Measurements from ENCODE around the gene SAMD7.

SAMD7 gene

DNA sequence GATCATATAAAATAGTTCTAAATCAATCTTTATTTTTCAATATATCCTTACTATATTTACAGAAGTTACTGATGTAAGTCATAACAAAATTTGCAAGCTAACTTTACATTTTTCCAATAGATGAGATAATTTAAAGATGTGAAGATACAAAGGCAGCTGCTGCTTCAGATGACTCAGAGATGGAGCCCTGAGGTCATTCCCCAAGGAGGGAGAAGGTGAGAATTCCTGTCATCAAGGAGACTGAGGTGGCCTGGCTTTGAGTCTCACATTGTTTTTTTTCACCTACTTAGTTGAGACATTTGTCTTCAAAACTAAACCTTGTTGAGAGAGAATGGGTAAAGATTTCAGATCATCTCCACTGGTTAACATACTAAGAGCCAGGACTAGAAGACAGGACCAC lies 3.9 kb upstream of the SAMD7 start:
- in situ Hi-C loops (cut with MboI; ENCODE audit: low sequenced_read_pairs) = no loop called here

DNA sequence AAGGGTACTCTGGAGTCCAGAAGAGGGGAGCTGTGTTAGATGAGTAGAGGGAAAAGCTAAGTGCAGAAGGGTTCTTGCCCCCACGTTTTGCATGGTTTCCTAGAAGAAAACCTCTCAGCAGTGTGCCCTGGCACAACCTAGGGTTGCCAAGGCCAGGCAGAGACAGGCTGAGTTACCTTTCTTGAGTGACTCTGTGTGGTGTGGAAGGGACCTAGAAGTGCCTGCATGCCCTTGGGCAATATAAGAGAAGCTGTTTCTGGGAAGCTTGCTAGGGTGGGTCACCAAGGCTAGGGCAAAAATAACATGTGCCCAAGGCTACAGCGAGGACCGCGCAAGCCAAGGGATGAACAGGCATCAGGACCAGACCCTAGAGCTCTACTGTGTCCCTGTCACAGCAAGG lies 3.4 kb upstream of the SAMD7 start:
- in situ Hi-C loops (cut with MboI; ENCODE audit: low sequenced_read_pairs) = no loop called here

DNA sequence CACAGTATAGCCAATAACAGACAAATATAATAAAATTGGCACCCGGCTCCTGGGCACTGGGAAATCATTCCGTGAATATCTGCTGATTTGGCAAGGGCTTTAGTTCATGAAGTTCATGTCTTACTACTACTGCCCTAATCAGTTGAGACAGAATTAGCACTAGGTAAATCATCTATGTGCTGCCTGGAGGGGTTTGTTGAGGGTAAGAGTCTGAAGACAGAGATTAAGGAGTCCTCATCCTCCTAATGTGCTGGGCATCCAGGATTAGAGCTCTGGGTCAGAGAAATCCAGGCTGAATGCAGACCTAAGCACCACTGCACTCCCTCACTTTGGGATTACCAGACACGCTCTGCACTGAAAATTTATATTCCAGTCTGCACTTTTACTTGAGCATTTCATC lies 2.0 kb downstream of the SAMD7 start:
- in situ Hi-C loops (cut with MboI; ENCODE audit: low sequenced_read_pairs) = no loop called here

DNA sequence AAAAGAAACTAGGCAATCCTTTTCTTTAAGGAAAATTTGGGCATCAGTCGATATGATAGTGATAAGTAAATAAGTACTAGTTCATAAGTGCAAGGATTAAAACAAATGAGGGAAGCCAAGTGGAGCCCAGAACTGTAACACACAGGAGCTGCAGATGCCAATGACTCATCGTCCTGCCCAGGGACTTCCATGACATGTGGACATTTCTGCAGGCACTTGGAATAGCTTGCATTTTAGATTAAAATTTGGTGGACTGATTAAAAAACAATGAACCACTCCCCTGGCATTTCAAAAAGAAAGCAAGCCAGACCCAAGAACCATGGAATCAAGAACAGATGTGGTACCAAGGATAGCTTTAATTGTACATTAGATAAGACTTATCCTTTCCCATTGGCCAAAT lies 2.9 kb downstream of the SAMD7 start:
- in situ Hi-C loops (cut with MboI; ENCODE audit: low sequenced_read_pairs) = no loop called here

DNA sequence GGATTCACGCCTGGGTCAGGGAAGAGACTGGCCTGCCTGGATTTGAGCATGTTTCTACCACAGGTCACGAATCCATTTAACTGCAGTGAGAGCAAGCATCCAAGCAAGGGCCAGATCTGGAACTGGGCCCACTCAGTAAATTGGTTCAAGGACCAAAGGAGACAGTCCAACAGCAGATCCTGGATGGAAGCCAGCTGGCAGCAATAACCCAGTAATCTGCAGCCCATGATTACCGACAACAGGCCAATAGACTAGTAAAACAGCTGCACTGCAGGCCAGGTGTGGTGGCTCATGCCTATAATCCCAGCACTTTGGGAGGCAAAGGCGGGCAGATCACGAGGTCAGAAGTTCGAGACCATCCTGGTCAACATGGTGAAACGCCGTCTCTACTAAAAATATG lies 11.8 kb downstream of the SAMD7 start:
- in situ Hi-C loops (cut with MboI; ENCODE audit: low sequenced_read_pairs) = no loop called here

DNA sequence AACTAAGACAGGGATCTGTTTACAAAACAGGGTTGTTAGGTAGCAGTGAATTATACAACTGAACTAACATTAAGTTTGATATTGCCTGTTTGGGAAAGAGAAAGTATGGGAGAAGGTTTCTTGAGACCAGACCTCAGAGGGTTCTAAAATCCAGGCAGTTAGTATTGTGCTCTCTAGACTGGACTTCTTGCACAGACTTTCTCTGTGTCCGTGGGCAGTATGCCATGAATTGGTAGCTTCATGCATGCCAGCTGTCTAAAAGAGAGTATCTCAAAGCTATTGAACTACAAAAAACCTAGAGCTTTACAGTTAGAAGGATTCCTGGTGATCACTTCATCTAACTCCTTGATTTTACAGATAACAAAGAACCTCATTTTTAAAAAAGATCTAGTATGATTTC lies 12.5 kb downstream of the SAMD7 start:
- in situ Hi-C loops (cut with MboI; ENCODE audit: low sequenced_read_pairs) = no loop called here

GRCh38 chr3:169929830-169930519 lies 18.6 kb downstream of the SAMD7 start:
- in situ Hi-C loops (cut with MboI; ENCODE audit: low sequenced_read_pairs) = no loop called here

- in situ Hi-C loops (cut with MboI; ENCODE audit: low sequenced_read_pairs) = no loop called here
Measured at GRCh38 chr3:169930843-169931242, 19.5 kb downstream of the SAMD7 start.

DNA sequence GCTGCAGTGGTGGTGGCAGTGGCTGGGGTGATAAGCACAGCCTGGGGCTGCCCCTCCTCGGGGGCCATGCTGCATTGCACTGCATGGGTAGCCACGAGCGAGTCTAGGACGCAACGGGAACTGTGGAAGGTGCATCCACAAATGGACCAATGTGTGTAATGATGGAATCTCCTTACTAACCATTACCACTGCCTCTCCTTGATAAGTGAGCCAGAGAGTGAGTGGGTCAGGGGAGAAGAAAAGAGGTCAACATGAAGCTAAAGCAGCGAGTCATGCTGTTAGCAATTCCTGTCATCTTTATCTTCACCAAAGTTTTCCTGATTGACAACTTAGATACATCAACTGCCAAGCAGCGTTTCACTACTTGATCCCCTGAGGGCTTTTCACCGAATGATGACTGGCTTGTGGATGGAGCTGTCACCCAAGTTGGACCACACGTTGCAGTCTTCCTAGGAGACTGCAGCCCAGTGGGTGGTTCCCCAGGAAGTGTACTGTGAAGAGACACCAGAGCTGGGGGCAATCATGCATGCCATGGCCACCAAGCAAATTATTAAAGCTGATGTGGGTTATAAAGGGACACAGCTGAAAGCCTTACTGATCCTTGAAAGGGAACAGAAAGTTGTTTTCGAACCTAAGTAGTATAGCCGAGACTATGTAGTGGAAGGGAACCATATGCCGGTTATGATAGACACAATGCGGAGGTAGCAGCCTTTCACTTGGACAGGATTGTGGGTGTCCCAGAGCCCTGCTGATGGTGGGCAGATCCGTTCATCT lies 20.6 kb downstream of the SAMD7 start:
- in situ Hi-C loops (cut with MboI; ENCODE audit: low sequenced_read_pairs) = no loop called here

DNA sequence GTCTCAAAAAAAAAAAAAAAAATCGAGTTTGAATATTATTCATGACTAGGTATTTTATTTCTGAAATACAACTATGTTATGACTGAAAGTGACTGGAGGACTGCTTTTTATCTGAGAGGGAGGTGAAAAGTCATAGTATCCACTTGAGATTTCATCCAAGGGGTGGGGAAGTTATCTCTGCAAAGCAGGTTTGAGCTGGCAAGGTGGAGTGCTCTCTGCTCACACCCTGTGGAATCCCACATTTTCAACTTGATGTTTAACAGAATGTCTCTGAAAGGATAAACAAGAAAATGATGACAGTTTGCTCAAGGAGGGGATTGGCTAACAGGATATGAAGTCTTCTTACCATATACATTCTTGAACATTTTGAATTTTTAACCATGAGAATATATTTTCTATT lies 27.9 kb downstream of the SAMD7 start:
- in situ Hi-C loops (cut with MboI; ENCODE audit: low sequenced_read_pairs) = no loop called here

GRCh38 chr3:169939751-169940150 lies 28.4 kb downstream of the SAMD7 start:
- in situ Hi-C loops (cut with MboI; ENCODE audit: low sequenced_read_pairs) = no loop called here

DNA sequence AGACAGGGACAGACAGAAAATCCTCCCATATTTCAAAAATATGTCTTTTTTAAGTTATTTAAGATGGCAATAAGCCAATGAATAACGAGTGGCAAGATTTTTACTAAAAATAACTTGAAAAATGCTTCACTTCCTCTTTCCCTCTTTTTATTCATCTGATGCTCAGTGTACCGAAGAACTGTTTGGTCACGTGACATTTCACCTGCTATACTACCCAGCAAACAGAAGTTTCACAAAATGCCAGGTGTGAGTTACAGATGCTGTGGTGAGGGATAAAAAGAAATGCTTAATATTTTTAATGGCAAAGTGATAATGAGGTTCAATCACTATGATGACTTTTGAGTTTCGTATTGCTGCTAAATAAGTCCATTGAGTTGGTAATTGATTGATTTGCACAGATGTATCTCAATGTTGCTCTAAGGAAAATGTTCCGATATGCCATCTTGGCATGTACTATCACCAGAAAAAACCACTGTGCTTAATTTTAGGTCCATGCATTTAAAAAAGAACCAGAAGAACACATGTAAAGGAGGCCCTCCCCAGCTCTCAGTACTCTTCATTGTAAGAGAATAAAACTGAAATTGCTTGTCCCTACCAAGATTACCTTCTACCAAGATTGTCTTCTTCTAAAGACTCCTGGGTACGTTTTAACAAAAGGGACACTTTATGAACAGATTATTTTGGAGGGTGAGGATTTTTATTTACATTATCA lies 29.3 kb downstream of the SAMD7 start:
- in situ Hi-C loops (cut with MboI; ENCODE audit: low sequenced_read_pairs) = no loop called here

- in situ Hi-C loops (cut with MboI; ENCODE audit: low sequenced_read_pairs) = no loop called here
Measured at GRCh38 chr3:169945313-169945712, 33.9 kb downstream of the SAMD7 start.

- in situ Hi-C loops (cut with MboI; ENCODE audit: low sequenced_read_pairs) = no loop called here
Measured at GRCh38 chr3:169946336-169946735, 35.0 kb downstream of the SAMD7 start.

DNA sequence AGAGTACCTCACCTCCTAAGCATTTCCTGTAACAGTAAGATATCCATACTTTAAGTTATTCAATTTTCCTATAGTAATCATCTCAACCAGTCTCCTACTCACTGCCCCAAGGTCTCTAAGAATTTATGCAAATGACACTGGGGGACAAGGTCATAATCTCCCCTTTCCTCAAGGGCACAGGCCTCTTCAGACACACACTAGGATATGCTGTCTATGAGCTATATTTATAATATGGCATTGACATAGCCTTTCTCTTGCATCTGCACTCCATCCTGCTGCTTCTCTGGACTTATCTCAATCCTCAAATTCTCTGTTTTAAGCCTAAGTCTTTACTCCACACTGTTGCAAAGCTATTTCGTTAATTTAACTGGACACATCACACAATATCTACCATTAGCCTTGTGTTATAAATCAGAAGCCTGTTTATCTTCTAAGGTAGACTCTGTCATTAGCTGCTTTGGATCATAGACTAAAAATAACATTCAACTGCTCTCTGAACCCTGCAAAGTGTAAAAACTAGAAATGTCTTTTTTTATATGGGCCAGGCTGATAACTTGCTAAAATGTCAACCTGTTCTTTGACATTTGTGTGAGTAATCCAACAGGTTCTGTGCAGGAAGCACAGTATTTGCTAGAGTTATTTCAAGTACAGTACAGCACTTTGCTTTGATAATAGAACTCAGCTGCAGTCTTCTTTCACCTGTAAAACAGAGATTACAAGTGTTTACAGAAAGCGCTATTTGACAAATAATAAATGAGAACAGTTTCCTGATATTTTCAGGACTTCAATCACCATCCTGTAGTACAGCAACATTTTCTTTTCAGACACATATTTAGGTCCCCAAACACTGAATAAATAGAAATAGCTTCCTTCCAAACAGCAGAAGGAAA lies 37.4 kb downstream of the SAMD7 start:
- in situ Hi-C loops (cut with MboI; ENCODE audit: low sequenced_read_pairs) = no loop called here

- in situ Hi-C loops (cut with MboI; ENCODE audit: low sequenced_read_pairs) = no loop called here
Measured at GRCh38 chr3:169952045-169952444, 40.7 kb downstream of the SAMD7 start.

DNA sequence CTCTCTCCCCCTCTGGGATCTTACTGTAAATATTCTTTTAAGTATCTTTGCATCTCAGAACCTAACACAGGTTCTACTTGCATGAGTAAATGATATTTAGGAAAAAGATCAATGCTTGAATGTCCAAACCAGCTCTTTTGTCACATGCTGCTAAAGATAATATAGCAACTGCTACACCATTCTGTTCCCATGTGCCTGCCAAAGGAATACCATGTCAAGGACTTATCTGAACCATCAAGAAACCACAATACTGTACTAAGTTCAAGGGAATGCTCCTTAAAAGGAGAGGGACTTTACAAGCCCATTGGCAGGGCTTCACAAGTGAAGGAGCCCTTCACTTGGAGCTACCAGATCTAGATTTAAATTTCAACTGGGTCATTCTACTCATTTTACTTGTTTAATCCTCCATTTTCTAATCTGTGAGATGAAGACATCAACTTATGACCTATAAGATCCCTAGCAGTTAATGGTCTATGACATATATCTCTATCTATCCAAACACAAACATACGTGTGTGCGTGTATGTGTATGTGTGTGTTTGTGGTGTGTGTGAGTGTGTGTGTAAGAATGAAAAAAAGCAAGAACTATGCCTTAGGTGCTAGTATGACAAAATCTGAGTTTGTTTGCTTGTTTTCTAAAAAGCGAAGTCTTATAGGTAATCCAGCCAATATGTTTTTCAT lies 42.2 kb downstream of the SAMD7 start:
- in situ Hi-C loops (cut with MboI; ENCODE audit: low sequenced_read_pairs) = no loop called here

DNA sequence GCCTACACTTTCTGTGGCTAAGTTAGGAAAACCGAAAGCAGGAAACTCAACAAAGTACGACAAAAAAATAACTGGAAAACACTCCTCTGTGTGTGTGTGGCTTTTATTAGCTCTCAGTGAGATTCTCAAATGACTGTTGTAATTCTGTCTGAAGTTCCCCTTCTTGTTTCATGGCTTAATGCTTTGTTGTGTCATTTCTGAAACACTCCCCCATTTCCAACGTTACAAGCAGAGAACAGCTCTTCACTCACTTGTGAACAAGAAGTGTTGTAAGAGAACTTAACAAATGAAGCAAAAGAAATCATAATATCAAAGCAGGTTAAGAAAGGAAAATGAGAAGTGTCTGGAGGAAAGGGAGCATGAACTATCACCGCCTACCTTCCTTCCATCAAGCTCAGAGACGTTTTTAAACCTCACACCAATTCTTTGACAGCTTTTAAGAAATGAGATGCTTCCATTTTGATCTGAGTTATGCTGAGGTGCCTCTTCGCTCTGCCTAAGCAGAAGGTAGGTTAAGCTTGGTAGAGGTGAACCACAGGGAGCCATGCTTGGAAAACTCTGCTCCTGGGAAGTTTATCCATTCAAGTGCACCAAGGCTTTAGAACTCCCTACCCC lies 42.9 kb downstream of the SAMD7 start:
- in situ Hi-C loops (cut with MboI; ENCODE audit: low sequenced_read_pairs) = no loop called here

- in situ Hi-C loops (cut with MboI; ENCODE audit: low sequenced_read_pairs) = no loop called here
Measured at GRCh38 chr3:169955406-169955805, 44.0 kb downstream of the SAMD7 start.

- in situ Hi-C loops (cut with MboI; ENCODE audit: low sequenced_read_pairs) = no loop called here
Measured at GRCh38 chr3:169964176-169964575, 52.8 kb downstream of the SAMD7 start.

Measured in HL-60/S4 treated with phorbol 12-myristate 13-acetate at 8.2 ng/mL for 4 days and 3 days (cell line).